OCI-LY1 (cell line): Measurements from ENCODE around the gene DOCK2.

Experiments used
- CTCF ChIP-seq: fragments of 200-600 bp; sonication (generic), shearing (Covaris generic); IDR thresholded peaks from 2 replicates; pipeline ENCODE4 v1.5.1; 2017; ENCODE audit warnings: mild to moderate bottlenecking, antibody characterized with exemption, low read length, moderate library complexity, mixed read lengths
- EZH2 ChIP-seq: fragments of 200-600 bp; sonication (generic), shearing (Covaris generic); IDR thresholded peaks from 2 replicates; pipeline ENCODE4 v1.8.0; 2017; ENCODE audit warnings: borderline replicate concordance, mixed run types, mild to moderate bottlenecking, antibody characterized with exemption, low read length, moderate library complexity, mixed read lengths

- no peak for TF ChIP-seq CTCF
- TF ChIP-seq EZH2, result no peak
These were observed 195.2 kb downstream of the DOCK2 start for GRCh38 chr5:169832304-169832703.
